Measurements from ENCODE around the gene ERBB2.

- TF ChIP-seq HDAC2 (IDR thresholded peaks at IDR 0.05; ENCODE audit: borderline replicate concordance in 1 of 2, low read depth in 2 of 2, low read length in 2 of 2) (no peak), POU5F1 (IDR thresholded peaks at IDR 0.05; ENCODE audit: low read depth, low read length) (no peak), PHF8 (conservative IDR thresholded peaks at IDR 0.05; ENCODE audit: low read depth, low read length) (no peak), RAD21 (IDR thresholded peaks at IDR 0.05 in 1 of 2, conservative IDR thresholded peaks at IDR 0.05 in 1 of 2; ENCODE audit: low read depth in 2 of 2, low read length in 2 of 2) (peak; percentile 56 to 74), CTCF (IDR thresholded peaks at IDR 0.05; ENCODE audit: control extremely low read depth in 1 of 3, insufficient read depth in 1 of 3, low read depth in 1 of 3, low read length in 3 of 3) (peak; percentile 88 to 95 (median 94)), POLR2A (IDR thresholded peaks at IDR 0.05; ENCODE audit: control extremely low read depth in 1 of 2, low read depth in 2 of 2, low read length in 2 of 2) (no peak), CBX8 (IDR thresholded peaks at IDR 0.05; ENCODE audit: borderline replicate concordance, low read depth, low read length) (no peak), EZH2 (IDR thresholded peaks at IDR 0.05; ENCODE audit: low read depth, low read length, severe bottlenecking) (no peak)
Measured at GRCh38 chr17:39653662-39654331, 46.1 kb upstream of the ERBB2 start.
